ENCODE results near the gene PTPRO.

- no peak for TF ChIP-seq SP1 (IDR thresholded peaks at IDR 0.05)
- no peak for TF ChIP-seq CTCF (IDR thresholded peaks at IDR 0.05; ENCODE audit: low read depth, low read length, missing input control)
- TF ChIP-seq ZBTB33 (IDR thresholded peaks at IDR 0.05) = no peak
- no peak for TF ChIP-seq YY1 (IDR thresholded peaks at IDR 0.05)
- no peak for TF ChIP-seq NR2F2 (IDR thresholded peaks at IDR 0.05)
- no peak for TF ChIP-seq FOXA1 (IDR thresholded peaks at IDR 0.05)
Measured at GRCh38 chr12:15634010-15634683, 311.8 kb downstream of the PTPRO start.

Data from liver (tissue), 3 donors.